KMS-11 (cell line): Measurements from ENCODE around the gene GPR156.

Experiments used
- H2AFZ ChIP-seq: fragments of 200-600 bp; sonication (generic); 2 replicates; pipeline ENCODE4 v1.6.1; 2016; ENCODE audit warnings: antibody characterized with exemption, mixed run types, low read depth
- H3K27ac ChIP-seq: fragments of 200-600 bp; sonication (generic); 2 replicates; pipeline ENCODE4 v1.6.1; 2016; ENCODE audit warnings: mild to moderate bottlenecking, mixed run types
- H3K27me3 ChIP-seq: fragments of 200-600 bp; sonication (generic); 2 replicates; pipeline ENCODE4 v1.6.1; 2017; ENCODE audit warnings: mild to moderate bottlenecking, low read depth, mixed run types, moderate library complexity; ENCODE audit not compliant: insufficient read depth
- H3K36me3 ChIP-seq: fragments of 200-600 bp; sonication (generic); 2 replicates; pipeline ENCODE4 v1.6.1; 2017; ENCODE audit warnings: mild to moderate bottlenecking, mixed run types; ENCODE audit not compliant: insufficient read depth
- H3K4me1 ChIP-seq: fragments of 200-600 bp; sonication (generic); 2 replicates; pipeline ENCODE4 v1.6.1; 2016; ENCODE audit warnings: mild to moderate bottlenecking, low read depth, mixed run types; ENCODE audit not compliant: poor library complexity, severe bottlenecking
- H3K4me2 ChIP-seq: fragments of 200-600 bp; sonication (generic); 2 replicates; pipeline ENCODE4 v1.7.0; 2016; ENCODE audit warnings: mild to moderate bottlenecking, mixed run types
- H3K4me3 ChIP-seq: fragments of 200-600 bp; sonication (generic); IDR thresholded peaks from 2 replicates; pipeline ENCODE4 v1.6.1; 2017; ENCODE audit warnings: low read depth, low read length, mixed read lengths; ENCODE audit not compliant: insufficient read depth
- H3K79me2 ChIP-seq: fragments of 200-600 bp; sonication (generic); 2 replicates; pipeline ENCODE4 v1.6.1; 2016; ENCODE audit warnings: low read depth, mixed run types; ENCODE audit not compliant: insufficient read depth
- H3K9ac ChIP-seq: fragments of 200-600 bp; sonication (generic); 2 replicates; pipeline ENCODE4 v1.6.1; 2016; ENCODE audit warnings: mild to moderate bottlenecking, mixed run types
- H4K20me1 ChIP-seq: fragments of 200-600 bp; sonication (generic); 2 replicates; pipeline ENCODE4 v1.6.1; 2016; ENCODE audit warnings: mild to moderate bottlenecking, mixed run types; ENCODE audit not compliant: insufficient read depth
- CTCF ChIP-seq: fragments of 200-600 bp; sonication (generic); conservative IDR thresholded peaks from 2 replicates; pipeline ENCODE4 v1.6.1; 2017; ENCODE audit warnings: low read depth, mild to moderate bottlenecking, antibody characterized with exemption, low read length, moderate library complexity, mixed read lengths

GPR156 gene

GRCh38 chr3:120304616-120305015 is 19.6 kb upstream of the GPR156 start:
- Histone ChIP-seq H3K9ac (no peak overlapping the region), H3K4me1 (no peaks in the 10 kb centered on the region), H2AFZ (no peak overlapping the region), H3K79me2 (no peaks in the 10 kb centered on the region), H3K36me3 (no peaks in the 10 kb centered on the region), H3K4me2 (no peak overlapping the region), H3K27ac (no peak overlapping the region), H3K4me3 (no peak overlapping the region), H4K20me1 (no peaks in the 10 kb centered on the region), H3K27me3 (no peaks in the 10 kb centered on the region)
- TF ChIP-seq CTCF: no peak

- Histone ChIP-seq H2AFZ (no peak overlapping the region), H3K4me2 (no peak overlapping the region), H3K36me3 (no peaks in the 10 kb centered on the region)
These were observed 17.3 kb upstream of the GPR156 start for GRCh38 chr3:120302361-120302760.

GRCh38 chr3:120300971-120301370 is 15.9 kb upstream of the GPR156 start:
- Histone ChIP-seq H3K27ac (no peak overlapping the region), H3K27me3 (no peaks in the 10 kb centered on the region), H3K4me1 (no peaks in the 10 kb centered on the region), H3K79me2 (no peaks in the 10 kb centered on the region), H4K20me1 (no peaks in the 10 kb centered on the region), H2AFZ (no peak overlapping the region), H3K4me2 (no peak overlapping the region), H3K36me3 (no peaks in the 10 kb centered on the region), H3K9ac (no peak overlapping the region), H3K4me3 (no peak overlapping the region)
- TF ChIP-seq CTCF: no peak

More at GRCh38 chr3:120302361-120302760, 17.3 kb upstream of the GPR156 start:
- Histone ChIP-seq H3K79me2 (no peaks in the 10 kb centered on the region), H3K4me1 (no peaks in the 10 kb centered on the region), H3K27ac (no peak overlapping the region), H4K20me1 (no peaks in the 10 kb centered on the region), H3K4me3 (no peak overlapping the region), H3K9ac (no peak overlapping the region), H3K27me3 (no peaks in the 10 kb centered on the region)
- no peak for TF ChIP-seq CTCF

- Histone ChIP-seq H3K4me1 (no peaks in the 10 kb centered on the region), H3K27me3 (no peaks in the 10 kb centered on the region), H3K4me3 (no peak overlapping the region), H3K4me2 (no peak overlapping the region), H2AFZ (no peak overlapping the region), H3K36me3 (no peaks in the 10 kb centered on the region), H4K20me1 (no peaks in the 10 kb centered on the region), H3K79me2 (no peaks in the 10 kb centered on the region), H3K9ac (no peak overlapping the region), H3K27ac (no peak overlapping the region)
- TF ChIP-seq CTCF: no peak
These were observed 14.4 kb upstream of the GPR156 start for GRCh38 chr3:120299403-120299802.
